Cardiac muscle cell (in vitro differentiated cells and primary cell): ENCODE measurements around the gene ZNF831. TPM values are rescaled to one million over a fixed set of nuclear protein-coding genes. Genes with fewer than 3 reads are reported as not detected.

Experiments used
- DNase-seq, 2 donors: peaks; one replicate each; pipeline versions ENCODE4 v3.0.0 to v3.0.0-alpha.2; 2010 to 2017; ENCODE audit warnings: low read depth in 1 of 2, low spot score in 1 of 2
- H3K27ac ChIP-seq: fragments of 200-600 bp; sonication (generic); 2 replicates; pipeline ENCODE4 v1.5.1; 2016
- H3K27me3 ChIP-seq: fragments of 200-600 bp; sonication (generic); 2 replicates; pipeline ENCODE4 v1.6.0; 2016; ENCODE audit warnings: control low read depth
- H3K36me3 ChIP-seq: fragments of 200-600 bp; sonication (generic); 2 replicates; pipeline ENCODE4 v1.5.1; 2016; ENCODE audit warnings: control low read depth
- H3K4me1 ChIP-seq: fragments of 200-600 bp; sonication (generic); 2 replicates; pipeline ENCODE4 v1.8.1; 2017; ENCODE audit warnings: low read depth, mild to moderate bottlenecking, mixed run types
- H3K4me3 ChIP-seq: fragments of 200-600 bp; sonication (generic); 2 replicates; pipeline ENCODE4 v1.5.1; 2016; ENCODE audit warnings: mild to moderate bottlenecking
- H3K9me3 ChIP-seq: fragments of 200-600 bp; sonication (generic); 2 replicates; pipeline ENCODE4 v1.5.1; 2017; ENCODE audit warnings: low read depth, mild to moderate bottlenecking, control low read depth
- polyA plus RNA-seq: library from polyadenylated mRNA; unstranded; fragments of >200 nt; fragmentation: Nextera tagmentation; extraction: Ambion mirVana; gene quantifications from 2 replicates; pipeline ENCODE4 v1.2.1, GENCODE V29; 2016
- total RNA-seq: library from RNA; depleted of rRNA; stranded (reverse); fragments of >200 nt; gene quantifications from 2 replicates; pipeline ENCODE4 v1.2.3, GENCODE V29; 2016
- TF ChIP-seq, protein P1 (sequence below): IDR thresholded peaks from 2 replicates; pipeline ENCODE4 v1.5.1; 2012; ENCODE audit warnings: low read depth, mild to moderate bottlenecking, low read length

The ZNF831 gene
- total and polyA plus RNA-seq, 2 experiments from 2014 or later: not detected

DNA sequence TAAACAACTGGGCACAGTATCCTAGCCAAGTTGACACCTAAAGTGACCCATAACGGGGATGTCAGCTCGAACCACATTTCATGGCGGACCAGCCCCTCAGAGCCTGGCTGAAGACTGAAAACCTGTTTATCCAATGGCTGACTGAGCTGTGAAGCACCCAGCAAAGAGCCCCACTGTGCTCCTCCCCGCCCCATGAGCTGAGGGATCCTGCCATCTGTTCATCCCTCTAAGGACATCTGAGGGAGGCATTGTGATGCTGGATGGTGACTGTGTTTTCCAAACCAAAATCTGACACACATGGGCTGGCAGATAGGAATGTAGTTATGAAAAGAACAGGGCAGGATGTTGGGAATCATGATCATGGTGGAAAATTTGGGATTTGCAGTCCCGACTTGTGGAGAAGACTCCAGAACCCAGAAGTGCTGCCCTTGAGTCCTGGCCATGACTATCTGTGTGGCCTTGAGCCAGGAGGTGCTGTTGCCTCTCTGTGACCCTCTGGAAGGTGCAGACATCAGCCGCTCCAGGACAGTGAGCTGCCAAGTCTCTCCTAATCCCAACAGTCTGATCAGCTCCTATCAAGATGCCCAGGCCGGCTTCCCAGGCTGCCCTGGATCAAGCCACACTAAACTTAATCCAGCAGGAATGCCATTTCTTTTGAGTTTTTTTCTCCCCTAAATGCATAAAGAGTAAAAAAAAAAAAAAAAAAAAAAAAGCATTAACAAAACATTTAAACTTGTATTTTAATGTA is 142.5 kb downstream of the ZNF831 start:
- H3K27me3 ChIP-seq: peaks cover 49% of the 10 kb centered on the region
- no peak overlapping the region for H3K4me3 ChIP-seq
- H3K27ac ChIP-seq: no peak overlapping the region
- TF ChIP-seq, protein P1, sequence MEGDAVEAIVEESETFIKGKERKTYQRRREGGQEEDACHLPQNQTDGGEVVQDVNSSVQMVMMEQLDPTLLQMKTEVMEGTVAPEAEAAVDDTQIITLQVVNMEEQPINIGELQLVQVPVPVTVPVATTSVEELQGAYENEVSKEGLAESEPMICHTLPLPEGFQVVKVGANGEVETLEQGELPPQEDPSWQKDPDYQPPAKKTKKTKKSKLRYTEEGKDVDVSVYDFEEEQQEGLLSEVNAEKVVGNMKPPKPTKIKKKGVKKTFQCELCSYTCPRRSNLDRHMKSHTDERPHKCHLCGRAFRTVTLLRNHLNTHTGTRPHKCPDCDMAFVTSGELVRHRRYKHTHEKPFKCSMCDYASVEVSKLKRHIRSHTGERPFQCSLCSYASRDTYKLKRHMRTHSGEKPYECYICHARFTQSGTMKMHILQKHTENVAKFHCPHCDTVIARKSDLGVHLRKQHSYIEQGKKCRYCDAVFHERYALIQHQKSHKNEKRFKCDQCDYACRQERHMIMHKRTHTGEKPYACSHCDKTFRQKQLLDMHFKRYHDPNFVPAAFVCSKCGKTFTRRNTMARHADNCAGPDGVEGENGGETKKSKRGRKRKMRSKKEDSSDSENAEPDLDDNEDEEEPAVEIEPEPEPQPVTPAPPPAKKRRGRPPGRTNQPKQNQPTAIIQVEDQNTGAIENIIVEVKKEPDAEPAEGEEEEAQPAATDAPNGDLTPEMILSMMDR: no peak
- H3K9me3 ChIP-seq: no peaks in the 10 kb centered on the region
- H3K36me3 ChIP-seq: no peaks in the 10 kb centered on the region
- DNase-seq: no peak
- no peaks in the 10 kb centered on the region for H3K4me1 ChIP-seq

DNA sequence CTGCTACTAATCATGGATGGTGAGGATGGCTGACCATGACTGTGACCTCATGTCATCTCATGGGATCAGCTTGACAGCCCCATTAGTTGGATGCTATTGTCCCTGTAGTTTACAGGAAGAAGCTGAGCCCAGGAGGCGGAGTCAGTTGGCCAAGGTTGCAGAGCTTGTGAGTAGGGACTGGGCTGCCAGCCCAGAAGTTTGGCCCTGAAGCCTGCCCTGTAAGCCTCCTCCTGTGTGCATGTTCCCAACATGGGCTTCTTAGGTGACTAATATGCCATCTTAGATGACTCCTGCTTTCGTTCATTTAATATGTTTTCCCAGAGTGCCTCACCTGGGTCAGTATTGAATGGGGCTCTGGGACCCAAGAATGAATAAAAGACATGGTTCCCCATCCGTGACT is 143.6 kb downstream of the ZNF831 start:
- no peak overlapping the region for H3K27ac ChIP-seq
- H3K36me3 ChIP-seq: no peaks in the 10 kb centered on the region
- H3K4me1 ChIP-seq: no peaks in the 10 kb centered on the region
- DNase-seq: no peak
- H3K9me3 ChIP-seq: no peaks in the 10 kb centered on the region
- H3K4me3 ChIP-seq: no peak overlapping the region
- TF ChIP-seq, protein P1: no peak
- H3K27me3 ChIP-seq: peaks cover 37% of the 10 kb centered on the region

Other genes with a start within 250 kb of the ZNF831 start
- 69.4 and 77.3 TPM in 2 replicates for gene NELFCD, start 182.6 kb upstream of the ZNF831 start, total RNA-seq
- 109 and 114 TPM in 2 replicates for gene NELFCD, start 182.6 kb upstream of the ZNF831 start, polyA plus RNA-seq
- gene CTSZ, start 156.6 kb upstream of the ZNF831 start, total RNA-seq: 60.6 and 71.3 TPM in 2 replicates
- gene CTSZ, start 156.6 kb upstream of the ZNF831 start, polyA plus RNA-seq: 3.7 and 6.6 TPM in 2 replicates
- 0.03 TPM in 1 of 2 replicates, not detected in the other for gene TUBB1, start 144.4 kb upstream of the ZNF831 start, total RNA-seq
- gene TUBB1, start 144.4 kb upstream of the ZNF831 start, polyA plus RNA-seq: 0.06 TPM in 1 of 2 replicates, not detected in the other
- 17.9 and 34.9 TPM in 2 replicates for gene ATP5F1E, start 131.5 kb upstream of the ZNF831 start, total RNA-seq
- 211 and 281 TPM in 2 replicates for gene ATP5F1E, start 131.5 kb upstream of the ZNF831 start, polyA plus RNA-seq
- gene PRELID3B, start 121.0 kb upstream of the ZNF831 start, total RNA-seq: 37.6 and 40.9 TPM in 2 replicates
- 30.0 and 39.5 TPM in 2 replicates for gene PRELID3B, start 121.0 kb upstream of the ZNF831 start, polyA plus RNA-seq
- 0.18 TPM in 1 of 2 replicates, not detected in the other for gene EDN3, start 136.8 kb downstream of the ZNF831 start, total RNA-seq
- gene EDN3, start 136.8 kb downstream of the ZNF831 start, polyA plus RNA-seq: not detected in 2 replicates